GM23338 (cell line): ENCODE measurements around the gene GHRL.

Experiments
- EZH2 ChIP-seq: fragments of 200-600 bp; sonication (generic); IDR thresholded peaks from one replicate; pipeline ENCODE4 v1.8.0; 2017; ENCODE audit warnings: antibody characterized with exemption, mild to moderate bottlenecking, low read depth; ENCODE audit not compliant: unreplicated experiment
- EZH2phosphoT487 ChIP-seq: fragments of 200-600 bp; sonication (generic); IDR thresholded peaks from one replicate; pipeline ENCODE4 v1.8.1; 2018; ENCODE audit warnings: antibody characterized with exemption; ENCODE audit not compliant: unreplicated experiment
- JUNB ChIP-seq: IDR thresholded peaks from one replicate; pipeline ENCODE4 v1.6.1; 2016; ENCODE audit warnings: antibody characterized with exemption; ENCODE audit not compliant: unreplicated experiment
- TF ChIP-seq, protein P1 (sequence below), 2 experiments: fragments of 200-600 bp in 1 of 2; sonication (generic) in 1 of 2; conservative IDR thresholded peaks; 2 replicates each; pipeline versions ENCODE4 v1.5.1 to v1.6.1; 2016 to 2017; ENCODE audit warnings: antibody characterized with exemption in 2 of 2, low read depth in 2 of 2, mild to moderate bottlenecking in 2 of 2, moderate library complexity in 1 of 2
- TF ChIP-seq, protein P2 (sequence below): IDR thresholded peaks from one replicate; pipeline ENCODE4 v1.6.1; 2018; ENCODE audit warnings: antibody characterized with exemption; ENCODE audit not compliant: unreplicated experiment

DNA sequence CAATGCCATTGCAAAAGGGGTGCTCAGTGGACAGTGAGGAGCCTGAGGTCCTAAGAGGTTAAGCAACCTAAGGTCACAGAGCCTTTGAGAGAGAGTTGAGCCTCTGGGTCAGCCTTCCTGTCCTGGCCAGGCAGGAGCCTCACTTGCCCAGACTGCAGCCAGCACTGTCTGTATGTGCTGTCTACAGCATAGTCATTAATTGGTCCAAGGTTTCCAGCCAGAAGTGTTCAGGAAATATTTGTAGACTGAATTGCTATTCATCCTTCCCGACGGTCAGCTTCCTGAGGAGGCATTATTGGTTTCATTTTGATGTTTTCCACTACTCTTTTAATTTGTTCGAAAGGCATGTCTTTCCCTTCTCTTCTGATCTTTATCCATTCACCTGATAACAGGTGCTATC lies 20.1 kb upstream of the GHRL start:
- TF ChIP-seq, protein P1, sequence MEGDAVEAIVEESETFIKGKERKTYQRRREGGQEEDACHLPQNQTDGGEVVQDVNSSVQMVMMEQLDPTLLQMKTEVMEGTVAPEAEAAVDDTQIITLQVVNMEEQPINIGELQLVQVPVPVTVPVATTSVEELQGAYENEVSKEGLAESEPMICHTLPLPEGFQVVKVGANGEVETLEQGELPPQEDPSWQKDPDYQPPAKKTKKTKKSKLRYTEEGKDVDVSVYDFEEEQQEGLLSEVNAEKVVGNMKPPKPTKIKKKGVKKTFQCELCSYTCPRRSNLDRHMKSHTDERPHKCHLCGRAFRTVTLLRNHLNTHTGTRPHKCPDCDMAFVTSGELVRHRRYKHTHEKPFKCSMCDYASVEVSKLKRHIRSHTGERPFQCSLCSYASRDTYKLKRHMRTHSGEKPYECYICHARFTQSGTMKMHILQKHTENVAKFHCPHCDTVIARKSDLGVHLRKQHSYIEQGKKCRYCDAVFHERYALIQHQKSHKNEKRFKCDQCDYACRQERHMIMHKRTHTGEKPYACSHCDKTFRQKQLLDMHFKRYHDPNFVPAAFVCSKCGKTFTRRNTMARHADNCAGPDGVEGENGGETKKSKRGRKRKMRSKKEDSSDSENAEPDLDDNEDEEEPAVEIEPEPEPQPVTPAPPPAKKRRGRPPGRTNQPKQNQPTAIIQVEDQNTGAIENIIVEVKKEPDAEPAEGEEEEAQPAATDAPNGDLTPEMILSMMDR (conservative IDR thresholded peaks at IDR 0.05; ENCODE audit: low read depth in 2 of 2) = no peak
- no peak for TF ChIP-seq JUNB
- TF ChIP-seq, protein P2, sequence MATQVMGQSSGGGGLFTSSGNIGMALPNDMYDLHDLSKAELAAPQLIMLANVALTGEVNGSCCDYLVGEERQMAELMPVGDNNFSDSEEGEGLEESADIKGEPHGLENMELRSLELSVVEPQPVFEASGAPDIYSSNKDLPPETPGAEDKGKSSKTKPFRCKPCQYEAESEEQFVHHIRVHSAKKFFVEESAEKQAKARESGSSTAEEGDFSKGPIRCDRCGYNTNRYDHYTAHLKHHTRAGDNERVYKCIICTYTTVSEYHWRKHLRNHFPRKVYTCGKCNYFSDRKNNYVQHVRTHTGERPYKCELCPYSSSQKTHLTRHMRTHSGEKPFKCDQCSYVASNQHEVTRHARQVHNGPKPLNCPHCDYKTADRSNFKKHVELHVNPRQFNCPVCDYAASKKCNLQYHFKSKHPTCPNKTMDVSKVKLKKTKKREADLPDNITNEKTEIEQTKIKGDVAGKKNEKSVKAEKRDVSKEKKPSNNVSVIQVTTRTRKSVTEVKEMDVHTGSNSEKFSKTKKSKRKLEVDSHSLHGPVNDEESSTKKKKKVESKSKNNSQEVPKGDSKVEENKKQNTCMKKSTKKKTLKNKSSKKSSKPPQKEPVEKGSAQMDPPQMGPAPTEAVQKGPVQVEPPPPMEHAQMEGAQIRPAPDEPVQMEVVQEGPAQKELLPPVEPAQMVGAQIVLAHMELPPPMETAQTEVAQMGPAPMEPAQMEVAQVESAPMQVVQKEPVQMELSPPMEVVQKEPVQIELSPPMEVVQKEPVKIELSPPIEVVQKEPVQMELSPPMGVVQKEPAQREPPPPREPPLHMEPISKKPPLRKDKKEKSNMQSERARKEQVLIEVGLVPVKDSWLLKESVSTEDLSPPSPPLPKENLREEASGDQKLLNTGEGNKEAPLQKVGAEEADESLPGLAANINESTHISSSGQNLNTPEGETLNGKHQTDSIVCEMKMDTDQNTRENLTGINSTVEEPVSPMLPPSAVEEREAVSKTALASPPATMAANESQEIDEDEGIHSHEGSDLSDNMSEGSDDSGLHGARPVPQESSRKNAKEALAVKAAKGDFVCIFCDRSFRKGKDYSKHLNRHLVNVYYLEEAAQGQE = no peak
- no peak for TF ChIP-seq EZH2phosphoT487
- no peak for TF ChIP-seq EZH2
